Gastrocnemius medialis (tissue), 4 donors: ENCODE results near the gene MAB21L2.

ENCODE experiments used
- POLR2A ChIP-seq, 2 donors: fragments of 450-650 bp; IDR thresholded peaks; one replicate each; pipeline ENCODE4 v1.6.1; 2017; ENCODE audit warnings: antibody characterized with exemption in 2 of 2, mild to moderate bottlenecking in 2 of 2, moderate library complexity in 2 of 2
- TF ChIP-seq, protein P1 (sequence below), 5 experiments: fragments of 450-650 bp in 3 of 5; fragments of 200-600 bp in 2 of 5; sonication (generic) in 2 of 5; IDR thresholded peaks in 4 of 5; conservative IDR thresholded peaks in 1 of 5; 1 replicate in 4 of 5; 2 replicates in 1 of 5; pipeline ENCODE4 v1.5.1; 2016 to 2019; ENCODE audit warnings: antibody characterized with exemption in 5 of 5, mild to moderate bottlenecking in 3 of 5, moderate library complexity in 3 of 5

DNA sequence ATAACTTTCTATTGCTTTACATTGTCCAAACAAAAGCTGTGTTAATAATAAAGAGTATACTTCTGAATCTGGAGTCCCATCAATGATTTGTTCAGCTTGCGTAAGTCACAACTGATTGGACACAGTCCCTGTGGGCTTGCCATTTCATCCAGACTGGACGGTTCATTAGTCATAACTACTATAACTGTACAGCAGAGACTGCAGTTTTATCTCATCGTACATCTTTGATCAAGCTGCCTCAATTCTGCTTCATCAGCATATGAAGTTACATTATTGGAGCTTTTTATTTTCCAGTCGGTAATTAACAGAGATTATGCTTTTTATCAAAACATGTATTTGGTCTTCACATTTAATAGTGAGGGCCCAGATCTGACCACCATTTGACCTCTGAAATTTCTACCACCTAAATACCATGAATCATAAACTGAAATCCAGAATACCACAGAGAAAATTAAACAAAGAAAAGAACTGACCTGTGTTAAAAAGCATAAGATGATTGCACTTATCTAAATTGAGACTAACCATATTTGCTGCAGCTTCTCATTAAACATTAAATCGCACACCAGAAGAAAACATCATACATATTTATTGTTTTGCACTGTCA, 12.5 kb upstream of the MAB21L2 start:
- TF ChIP-seq, protein P1, sequence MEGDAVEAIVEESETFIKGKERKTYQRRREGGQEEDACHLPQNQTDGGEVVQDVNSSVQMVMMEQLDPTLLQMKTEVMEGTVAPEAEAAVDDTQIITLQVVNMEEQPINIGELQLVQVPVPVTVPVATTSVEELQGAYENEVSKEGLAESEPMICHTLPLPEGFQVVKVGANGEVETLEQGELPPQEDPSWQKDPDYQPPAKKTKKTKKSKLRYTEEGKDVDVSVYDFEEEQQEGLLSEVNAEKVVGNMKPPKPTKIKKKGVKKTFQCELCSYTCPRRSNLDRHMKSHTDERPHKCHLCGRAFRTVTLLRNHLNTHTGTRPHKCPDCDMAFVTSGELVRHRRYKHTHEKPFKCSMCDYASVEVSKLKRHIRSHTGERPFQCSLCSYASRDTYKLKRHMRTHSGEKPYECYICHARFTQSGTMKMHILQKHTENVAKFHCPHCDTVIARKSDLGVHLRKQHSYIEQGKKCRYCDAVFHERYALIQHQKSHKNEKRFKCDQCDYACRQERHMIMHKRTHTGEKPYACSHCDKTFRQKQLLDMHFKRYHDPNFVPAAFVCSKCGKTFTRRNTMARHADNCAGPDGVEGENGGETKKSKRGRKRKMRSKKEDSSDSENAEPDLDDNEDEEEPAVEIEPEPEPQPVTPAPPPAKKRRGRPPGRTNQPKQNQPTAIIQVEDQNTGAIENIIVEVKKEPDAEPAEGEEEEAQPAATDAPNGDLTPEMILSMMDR (IDR thresholded peaks at IDR 0.05 in 4 of 5, conservative IDR thresholded peaks at IDR 0.05 in 1 of 5) = no peak
- TF ChIP-seq POLR2A (IDR thresholded peaks at IDR 0.05) = no peak
